Mesothelial cell of epicardium (in vitro differentiated cells): ENCODE measurements around the gene EIF3J. TPM values are rescaled to one million over a fixed set of nuclear protein-coding genes. Genes with fewer than 3 reads are reported as not detected.

Experiments used
- DNase-seq, 2 experiments: peaks; one replicate each; pipeline ENCODE4 v3.0.0; 2021; ENCODE audit warnings: low spot score in 2 of 2; ENCODE audit not compliant: unreplicated experiment in 2 of 2
- H3K27ac Mint-ChIP-seq: 2 replicates; pipeline ENCODE4 v1.8.0; 2021; ENCODE audit warnings: mixed read lengths
- H3K27me3 Mint-ChIP-seq: 2 replicates; pipeline ENCODE4 v1.8.0; 2021; ENCODE audit warnings: low read depth, mixed read lengths
- H3K36me3 Mint-ChIP-seq: 2 replicates; pipeline ENCODE4 v1.8.0; 2021; ENCODE audit warnings: mixed read lengths
- H3K4me1 Mint-ChIP-seq: 2 replicates; pipeline ENCODE4 v1.8.0; 2021; ENCODE audit warnings: mixed read lengths
- H3K4me3 Mint-ChIP-seq: 2 replicates; pipeline ENCODE4 v1.8.0; 2021; ENCODE audit warnings: mild to moderate bottlenecking, moderate library complexity, mixed read lengths
- H3K9me3 Mint-ChIP-seq: 2 replicates; pipeline ENCODE4 v1.8.0; 2021; ENCODE audit warnings: mixed read lengths
- total RNA-seq: library from RNA; stranded (reverse); gene quantifications from 3 replicates; pipeline ENCODE4 v1.2.1, GENCODE V29; 2021
- TF ChIP-seq, protein P1 (sequence below): fragments of 200-600 bp; sonication (generic); IDR thresholded peaks from one replicate; pipeline ENCODE4 v1.5.0; 2021; ENCODE audit warnings: antibody characterized with exemption; ENCODE audit not compliant: unreplicated experiment

The EIF3J gene, protein sequence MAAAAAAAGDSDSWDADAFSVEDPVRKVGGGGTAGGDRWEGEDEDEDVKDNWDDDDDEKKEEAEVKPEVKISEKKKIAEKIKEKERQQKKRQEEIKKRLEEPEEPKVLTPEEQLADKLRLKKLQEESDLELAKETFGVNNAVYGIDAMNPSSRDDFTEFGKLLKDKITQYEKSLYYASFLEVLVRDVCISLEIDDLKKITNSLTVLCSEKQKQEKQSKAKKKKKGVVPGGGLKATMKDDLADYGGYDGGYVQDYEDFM
- 75.7 to 80.2 TPM (median 77.8 TPM) in 3 replicates for total RNA-seq

- TF ChIP-seq, protein P1, sequence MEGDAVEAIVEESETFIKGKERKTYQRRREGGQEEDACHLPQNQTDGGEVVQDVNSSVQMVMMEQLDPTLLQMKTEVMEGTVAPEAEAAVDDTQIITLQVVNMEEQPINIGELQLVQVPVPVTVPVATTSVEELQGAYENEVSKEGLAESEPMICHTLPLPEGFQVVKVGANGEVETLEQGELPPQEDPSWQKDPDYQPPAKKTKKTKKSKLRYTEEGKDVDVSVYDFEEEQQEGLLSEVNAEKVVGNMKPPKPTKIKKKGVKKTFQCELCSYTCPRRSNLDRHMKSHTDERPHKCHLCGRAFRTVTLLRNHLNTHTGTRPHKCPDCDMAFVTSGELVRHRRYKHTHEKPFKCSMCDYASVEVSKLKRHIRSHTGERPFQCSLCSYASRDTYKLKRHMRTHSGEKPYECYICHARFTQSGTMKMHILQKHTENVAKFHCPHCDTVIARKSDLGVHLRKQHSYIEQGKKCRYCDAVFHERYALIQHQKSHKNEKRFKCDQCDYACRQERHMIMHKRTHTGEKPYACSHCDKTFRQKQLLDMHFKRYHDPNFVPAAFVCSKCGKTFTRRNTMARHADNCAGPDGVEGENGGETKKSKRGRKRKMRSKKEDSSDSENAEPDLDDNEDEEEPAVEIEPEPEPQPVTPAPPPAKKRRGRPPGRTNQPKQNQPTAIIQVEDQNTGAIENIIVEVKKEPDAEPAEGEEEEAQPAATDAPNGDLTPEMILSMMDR, result no peak
- peaks cover 32% of the 10 kb centered on the region for H3K4me1 Mint-ChIP-seq
- H3K9me3 Mint-ChIP-seq, result no peaks in the 10 kb centered on the region
- no peaks in the 10 kb centered on the region for H3K27me3 Mint-ChIP-seq
- H3K27ac Mint-ChIP-seq, result peak within 1 kb of the TSS; percentile 98
- H3K36me3 Mint-ChIP-seq, result peaks cover 11% of the 10 kb centered on the region
- DNase-seq, result peak; percentile 90 to 93
- H3K4me3 Mint-ChIP-seq, result peak within 1 kb of the TSS; percentile 82
Measured at GRCh38 chr15:44536962-44537734, at the start of gene EIF3J. TSS of gene EIF3J (plus strand) at chr15:44537147. CDS start at chr15:44537195, 48 bp downstream.

- Mint-ChIP-seq H3K4me1 (no peaks in the 10 kb centered on the region), H3K27me3 (no peaks in the 10 kb centered on the region), H3K36me3 (peaks cover 24% of the 10 kb centered on the region), H3K27ac (no peak overlapping the region), H3K4me3 (no peak overlapping the region), H3K9me3 (no peaks in the 10 kb centered on the region)
- TF ChIP-seq, protein P1, result no peak
- DNase-seq, result no peak
Measured at GRCh38 chr15:44489464-44489863, 47.5 kb upstream of the EIF3J start.

GRCh38 chr15:44490622-44491021 is 46.3 kb upstream of the EIF3J start:
- TF ChIP-seq, protein P1, result no peak
- no peak for DNase-seq
- no peaks in the 10 kb centered on the region for H3K27me3 Mint-ChIP-seq
- no peak overlapping the region for H3K27ac Mint-ChIP-seq
- no peaks in the 10 kb centered on the region for H3K9me3 Mint-ChIP-seq
- no peaks in the 10 kb centered on the region for H3K4me1 Mint-ChIP-seq
- peaks cover 24% of the 10 kb centered on the region for H3K36me3 Mint-ChIP-seq
- no peak overlapping the region for H3K4me3 Mint-ChIP-seq

DNA sequence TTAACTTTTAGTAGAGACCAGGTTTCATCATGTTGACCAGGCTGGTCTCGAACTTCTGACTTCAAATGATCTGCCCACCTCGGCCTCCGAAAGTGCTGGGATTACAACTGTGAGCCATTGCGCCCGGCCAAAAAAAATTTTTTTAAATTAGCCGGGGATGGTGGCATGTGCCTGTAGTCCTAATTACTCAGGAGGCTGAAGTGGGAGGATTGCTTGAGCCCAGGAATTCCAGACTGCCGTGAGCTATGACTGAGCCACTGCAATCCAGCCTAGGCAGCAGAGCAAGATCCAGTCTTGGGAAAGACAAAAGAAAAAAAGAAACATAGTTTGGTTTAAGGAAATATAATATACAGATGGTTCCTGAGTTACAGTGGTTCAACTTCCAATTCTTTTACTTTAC is 44.9 kb upstream of the EIF3J start:
- Mint-ChIP-seq H3K27ac (no peak overlapping the region), H3K9me3 (no peaks in the 10 kb centered on the region), H3K27me3 (no peaks in the 10 kb centered on the region), H3K36me3 (peaks cover 28% of the 10 kb centered on the region), H3K4me1 (no peaks in the 10 kb centered on the region), H3K4me3 (no peak overlapping the region)
- no peak for DNase-seq
- TF ChIP-seq, protein P1, result no peak

DNA sequence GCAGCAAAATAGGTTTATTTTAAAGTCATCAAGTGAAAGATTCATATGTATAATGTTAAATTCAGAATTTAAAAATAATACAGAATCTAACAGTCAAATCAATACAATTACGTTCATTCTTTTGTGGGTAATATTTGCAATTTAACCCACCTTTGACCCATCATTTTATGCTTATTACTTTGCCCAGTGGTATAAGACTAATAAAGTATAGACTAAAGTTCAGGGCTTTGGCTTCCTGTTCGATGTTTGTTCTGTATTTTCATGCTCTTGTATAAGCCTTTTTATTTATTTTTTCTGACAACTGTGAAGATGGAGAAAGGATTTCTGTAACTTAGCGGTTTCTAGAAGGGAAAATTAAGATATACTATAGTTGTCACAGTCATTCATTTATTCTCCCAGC is 44.3 kb upstream of the EIF3J start:
- H3K36me3 Mint-ChIP-seq, result peaks cover 22% of the 10 kb centered on the region
- TF ChIP-seq, protein P1, result no peak
- H3K27ac Mint-ChIP-seq, result peak overlapping the region; percentile 48
- DNase-seq, result no peak
- no peaks in the 10 kb centered on the region for H3K27me3 Mint-ChIP-seq
- H3K4me3 Mint-ChIP-seq, result no peak overlapping the region
- no peaks in the 10 kb centered on the region for H3K9me3 Mint-ChIP-seq
- no peaks in the 10 kb centered on the region for H3K4me1 Mint-ChIP-seq
